Colonic mucosa (tissue), 4 donors: ENCODE results near the gene PARS2. TPM values are rescaled to one million over a fixed set of nuclear protein-coding genes. Genes with fewer than 3 reads are reported as not detected.

Experiments used
- DNase-seq: peaks from one replicate; pipeline ENCODE4 v3.0.0-alpha.2; 2020
- H3K27ac ChIP-seq: fragments of 200-600 bp; one replicate; pipeline ENCODE4 v1.8.0; 2021
- H3K27me3 ChIP-seq: fragments of 200-600 bp; one replicate; pipeline ENCODE4 v1.8.0; 2021
- H3K36me3 ChIP-seq: fragments of 200-600 bp; one replicate; pipeline ENCODE4 v1.8.0; 2021
- H3K4me1 ChIP-seq: fragments of 200-600 bp; one replicate; pipeline ENCODE4 v1.8.0; 2021; ENCODE audit warnings: mild to moderate bottlenecking
- H3K4me3 ChIP-seq: fragments of 200-600 bp; one replicate; pipeline ENCODE4 v1.8.0; 2021
- H3K9ac ChIP-seq, 2 donors: one replicate each; pipeline ENCODE4 v1.7.0; 2013; ENCODE audit warnings: control low read depth in 2 of 2, low read depth in 2 of 2, low read length in 2 of 2
- H3K9me3 ChIP-seq: fragments of 200-600 bp; one replicate; pipeline ENCODE4 v1.8.0; 2021
- CTCF ChIP-seq: fragments of 200-600 bp; IDR thresholded peaks from one replicate; pipeline ENCODE4 v1.8.0; 2022; ENCODE audit warnings: antibody characterized with exemption, mild to moderate bottlenecking
- intact Hi-C: fragments of 100-400 bp; cut with DNase I; formaldehyde crosslinking; loops from one replicate; pipeline ENCODE4 v1.14.1; 2022
- total RNA-seq, 2 donors: library from RNA; stranded (reverse); fragmentation: NEBNext Ultra II Directional in 1 of 2; extraction: Animal tissue kit (Norgen Biotek cat#: 25700) in 1 of 2; gene quantifications; one replicate each; pipeline ENCODE4 v1.2.1, GENCODE V29; 2021
- donor health status: healthy.
- donor health status: DM: no; HTN: no; CAD: no.
- donor health status: DM: no; HTN: no; CAD: no.

The PARS2 gene
- 10 to 100 TPM; 11.1 to 11.2 TPM for total RNA-seq

- peak; percentile 96 for DNase-seq
- Histone ChIP-seq H3K9me3 (no peaks in the 10 kb centered on the region), H3K27ac (peak within 1 kb of the TSS; percentile 37), H3K4me1 (no peaks in the 10 kb centered on the region), H3K4me3 (peak within 1 kb of the TSS; percentile 88), H3K36me3 (no peaks in the 10 kb centered on the region), H3K27me3 (no peaks in the 10 kb centered on the region), H3K9ac (peak within 1 kb of the TSS; percentile 85 to 93)
- TF ChIP-seq CTCF, result no peak
- intact Hi-C loops, result no loop called here
Observed at GRCh38 chr1:54764133-54764921, at the start of gene PARS2. PARS2 (minus strand) TSS chr1:54764523; CDS start chr1:54759161, 5,362 bp downstream.

- H3K4me3 ChIP-seq, result no peak overlapping the region
- DNase-seq, result peak; percentile 74
- no peak for TF ChIP-seq CTCF
- H3K27ac ChIP-seq, result peak overlapping the region; percentile 42
- H3K36me3 ChIP-seq, result no peaks in the 10 kb centered on the region
- H3K27me3 ChIP-seq, result no peaks in the 10 kb centered on the region
- intact Hi-C loops, result loop anchor here (5.0 kb wide), 2 partner anchors 142 to 317 kb away; no protein-coding TSS in a partner anchor
- H3K9me3 ChIP-seq, result no peaks in the 10 kb centered on the region
- H3K9ac ChIP-seq, result peak overlapping the region in 1 of 2 donors; percentile 39
- no peaks in the 10 kb centered on the region for H3K4me1 ChIP-seq
Observed at GRCh38 chr1:54814126-54814498, 49.8 kb upstream of the PARS2 start.

- H3K27me3 ChIP-seq, result no peaks in the 10 kb centered on the region
- H3K36me3 ChIP-seq, result no peaks in the 10 kb centered on the region
- no peaks in the 10 kb centered on the region for H3K9me3 ChIP-seq
- DNase-seq, result peak; percentile 49
- no peaks in the 10 kb centered on the region for H3K4me1 ChIP-seq
- no peak overlapping the region for H3K4me3 ChIP-seq
- H3K9ac ChIP-seq, result peak overlapping the region in 1 of 2 donors; percentile 39
- intact Hi-C loops, result loop anchor here (5.0 kb wide), 2 partner anchors 141 to 316 kb away; no protein-coding TSS in a partner anchor
- no peak overlapping the region for H3K27ac ChIP-seq
- no peak for TF ChIP-seq CTCF
Observed at GRCh38 chr1:54813485-54814125, 49.3 kb upstream of the PARS2 start.

GRCh38 chr1:54812801-54813484 lies 48.6 kb upstream of the PARS2 start:
- H3K4me3 ChIP-seq, result no peak overlapping the region
- H3K9ac ChIP-seq, result no peak overlapping the region
- H3K27me3 ChIP-seq, result no peaks in the 10 kb centered on the region
- no peaks in the 10 kb centered on the region for H3K4me1 ChIP-seq
- H3K36me3 ChIP-seq, result no peaks in the 10 kb centered on the region
- no peak for TF ChIP-seq CTCF
- H3K27ac ChIP-seq, result no peak overlapping the region
- no peaks in the 10 kb centered on the region for H3K9me3 ChIP-seq
- DNase-seq, result no peak
- intact Hi-C loops, result loop anchor here (5.0 kb wide), 2 partner anchors 141 to 316 kb away; no protein-coding TSS in a partner anchor
